Measurements from ENCODE around the gene ZNF12.

- TF ChIP-seq CTCF (IDR thresholded peaks at IDR 0.05; ENCODE audit: low read depth, low read length): no peak
- TF ChIP-seq POLR2A (IDR thresholded peaks at IDR 0.05; ENCODE audit: extremely low read depth, insufficient read length): no peak
Measured at GRCh38 chr7:6642239-6642839, 64.4 kb downstream of the ZNF12 start.
